WTC11 (cell line): ENCODE data around the gene RGS14. TPM values are rescaled to one million over a fixed set of nuclear protein-coding genes. Genes with fewer than 3 reads are reported as not detected.

Experiments
- AFF4 ChIP-seq: sonication (generic); formaldehyde crosslinking; IDR thresholded peaks from 2 replicates; pipeline ENCODE4 v1.8.1; 2023; ENCODE audit warnings: mild to moderate bottlenecking, missing genetic modification reagents, borderline replicate concordance
- ATF3 ChIP-seq: sonication (generic); formaldehyde crosslinking; conservative IDR thresholded peaks from 2 replicates; pipeline ENCODE4 v1.8.1; 2022; ENCODE audit warnings: mild to moderate bottlenecking, missing genetic modification reagents
- E2F1 ChIP-seq: sonication (generic); formaldehyde crosslinking; IDR thresholded peaks from 2 replicates; pipeline ENCODE4 v1.8.0; 2022; ENCODE audit warnings: mild to moderate bottlenecking, missing genetic modification reagents
- E2F4 ChIP-seq: sonication (generic); formaldehyde crosslinking; IDR thresholded peaks from 2 replicates; pipeline ENCODE4 v1.8.1; 2022; ENCODE audit warnings: low read depth, mild to moderate bottlenecking, moderate library complexity, missing genetic modification reagents, borderline replicate concordance
- EMX1 ChIP-seq: fragments of 250-450 bp; sonication (Bioruptor Pico); IDR thresholded peaks from 2 replicates; pipeline ENCODE4 v1.8.0; 2021; ENCODE audit warnings: mild to moderate bottlenecking
- GABPB1 ChIP-seq: sonication (generic); formaldehyde crosslinking; IDR thresholded peaks from 2 replicates; pipeline ENCODE4 v1.8.1; 2023; ENCODE audit warnings: mild to moderate bottlenecking, missing genetic modification reagents
- GRHL2 ChIP-seq: fragments of 250-450 bp; sonication (Bioruptor Pico); IDR thresholded peaks from 2 replicates; pipeline ENCODE4 v1.8.0; 2022; ENCODE audit warnings: mild to moderate bottlenecking, moderate library complexity; ENCODE audit not compliant: insufficient replicate concordance, severe bottlenecking
- IRF1 ChIP-seq: sonication (generic); formaldehyde crosslinking; IDR thresholded peaks from 2 replicates; pipeline ENCODE4 v1.8.0; 2023; ENCODE audit warnings: missing genetic modification reagents
- JAZF1 ChIP-seq: fragments of 250-450 bp; sonication (Bioruptor Pico); IDR thresholded peaks from 2 replicates; pipeline ENCODE4 v1.9.0; 2021; ENCODE audit warnings: moderate library complexity, mild to moderate bottlenecking, inconsistent platforms
- MLX ChIP-seq: sonication (generic); formaldehyde crosslinking; IDR thresholded peaks from 2 replicates; pipeline ENCODE4 v1.8.1; 2023; ENCODE audit warnings: mild to moderate bottlenecking, missing genetic modification reagents, moderate library complexity
- NR3C1 ChIP-seq: sonication (generic); formaldehyde crosslinking; conservative IDR thresholded peaks from 2 replicates; pipeline ENCODE4 v1.8.1; 2023; ENCODE audit warnings: low read depth, mild to moderate bottlenecking, missing genetic modification reagents
- PRDM15 ChIP-seq: sonication (generic); formaldehyde crosslinking; IDR thresholded peaks from 2 replicates; pipeline ENCODE4 v1.8.0; 2022; ENCODE audit warnings: missing genetic modification reagents
- PREB ChIP-seq: sonication (generic); formaldehyde crosslinking; IDR thresholded peaks from 2 replicates; pipeline ENCODE4 v1.8.1; 2022; ENCODE audit warnings: mild to moderate bottlenecking, missing genetic modification reagents, moderate library complexity, borderline replicate concordance
- PRRX2 ChIP-seq: fragments of 250-450 bp; sonication (Bioruptor Pico); IDR thresholded peaks from 2 replicates; pipeline ENCODE4 v1.8.0; 2021; ENCODE audit warnings: mild to moderate bottlenecking
- RORB ChIP-seq: fragments of 250-450 bp; sonication (Bioruptor Pico); IDR thresholded peaks from 2 replicates; pipeline ENCODE4 v1.9.0; 2021; ENCODE audit warnings: mild to moderate bottlenecking
- ZBTB43 ChIP-seq: sonication (generic); formaldehyde crosslinking; IDR thresholded peaks from 2 replicates; pipeline ENCODE4 v1.8.1; 2023; ENCODE audit warnings: mild to moderate bottlenecking, missing genetic modification reagents
- ZNF219 ChIP-seq: sonication (generic); formaldehyde crosslinking; IDR thresholded peaks from 2 replicates; pipeline ENCODE4 v1.8.0; 2023; ENCODE audit warnings: missing genetic modification reagents, mild to moderate bottlenecking, borderline replicate concordance
- ZNF263 ChIP-seq: sonication (generic); formaldehyde crosslinking; IDR thresholded peaks from 2 replicates; pipeline ENCODE4 v1.8.1; 2022; ENCODE audit warnings: low read depth, mild to moderate bottlenecking, moderate library complexity, missing genetic modification reagents
- ZNF416 ChIP-seq: fragments of 250-450 bp; sonication (Bioruptor Pico); IDR thresholded peaks from 2 replicates; pipeline ENCODE4 v1.9.0; 2021; ENCODE audit warnings: mild to moderate bottlenecking, inconsistent platforms
- ZNF671 ChIP-seq: fragments of 250-450 bp; sonication (Bioruptor Pico); IDR thresholded peaks from 2 replicates; pipeline ENCODE4 v1.8.0; 2021; ENCODE audit warnings: mild to moderate bottlenecking
- total RNA-seq: library from RNA; stranded (reverse); gene quantifications from 3 replicates; pipeline ENCODE4 v1.2.3, GENCODE V29; 2021

RGS14 gene
- total RNA-seq, 1 experiment from 2014 or later: 74.6 TPM

- no peak for TF ChIP-seq AFF4 (CRISPR knock-in tag)
- TF ChIP-seq PRDM15: no peak
- no peak for TF ChIP-seq EMX1
- TF ChIP-seq GABPB1 (CRISPR knock-in tag): 0 out of 2 replicates have a peak, but pooled peaks have one; percentile 46
- TF ChIP-seq ZNF671 (CRISPR knock-in tag): no peak
- no peak for TF ChIP-seq RORB (CRISPR knock-in tag)
- no peak for TF ChIP-seq PREB (CRISPR knock-in tag)
- TF ChIP-seq GRHL2: no peak
- no peak for TF ChIP-seq NR3C1 (CRISPR knock-in tag)
- no peak for TF ChIP-seq ZNF416 (CRISPR knock-in tag)
- no peak for TF ChIP-seq JAZF1 (CRISPR knock-in tag)
- no peak for TF ChIP-seq MLX (CRISPR knock-in tag)
- TF ChIP-seq ATF3 (CRISPR knock-in tag): no peak
- no peak for TF ChIP-seq IRF1
- peak; percentile 92; the same call in 1 of the 2 replicates for TF ChIP-seq E2F4 (CRISPR knock-in tag)
- no peak for TF ChIP-seq ZNF219 (CRISPR knock-in tag)
- no peak for TF ChIP-seq PRRX2 (CRISPR knock-in tag)
- TF ChIP-seq E2F1 (CRISPR knock-in tag): peak; percentile 87
- TF ChIP-seq ZBTB43 (CRISPR knock-in tag): peak; percentile 35; the same call in 1 of the 2 replicates
- TF ChIP-seq ZNF263 (CRISPR knock-in tag): no peak
Measured at GRCh38 chr5:177311723-177312648, 45.7 kb upstream of the RGS14 start, which contains the start of gene MXD3 (continued).
